IMR-90 (cell line): ENCODE results near the gene BTC. TPM values are rescaled to one million over a fixed set of nuclear protein-coding genes. Genes with fewer than 3 reads are reported as not detected.

Experiments
- ATAC-seq: fragments of 200-7000 bp; cut with Tn5 transposase; 2 replicates; pipeline ENCODE4 v1.9.1; 2020; ENCODE audit warnings: low read depth, mild to moderate bottlenecking, moderate library complexity
- BruUV-seq: library from RNA; stranded (reverse); fragments of 400-500 nt; replicated peaks from 2 replicates; lab custom pipeline; 2021; lab: Mats Ljungman, UMichigan
- CTCF ChIA-PET: fragments of 300-600 bp; formaldehyde crosslinking; extraction: SDS; loops from one replicate; lab custom pipeline; 2021; ENCODE audit warnings: antibody characterized with exemption; lab: Yijun Ruan, JAX
- POLR2A ChIA-PET: fragments of 300-600 bp; sonication (Branson Sonifier 250); formaldehyde crosslinking; loops from one replicate; lab custom pipeline; 2022; ENCODE audit warnings: antibody characterized with exemption; ENCODE audit not compliant: unreplicated experiment; lab: Charles Lee
- DNase-seq: peaks from one replicate; pipeline ENCODE4 v3.0.0; 2013
- H2AFZ ChIP-seq: replicated peaks from 2 replicates; pipeline ENCODE3; 2013; ENCODE audit warnings: low read length, mild to moderate bottlenecking; ENCODE audit not compliant: poor library complexity
- H2AK5ac ChIP-seq: 2 replicates; pipeline ENCODE4 v1.6.1; 2013; ENCODE audit warnings: low read depth, low read length, inconsistent platforms
- H2AK9ac ChIP-seq: replicated peaks from 2 replicates; pipeline ENCODE3; 2013; ENCODE audit warnings: mild to moderate bottlenecking, low read depth, low read length, moderate library complexity; ENCODE audit not compliant: poor library complexity
- H2BK120ac ChIP-seq: 2 replicates; pipeline ENCODE4 v1.6.1; 2013; ENCODE audit warnings: low read depth, low read length, inconsistent platforms
- H2BK15ac ChIP-seq: 3 replicates; pipeline ENCODE4 v1.6.1; 2013; ENCODE audit warnings: low read depth, low read length, inconsistent platforms
- H2BK20ac ChIP-seq: 2 replicates; pipeline ENCODE4 v1.6.1; 2013; ENCODE audit warnings: low read depth, mild to moderate bottlenecking, inconsistent platforms, low read length, moderate library complexity
- H2BK5ac ChIP-seq: 2 replicates; pipeline ENCODE4 v1.6.1; 2013; ENCODE audit warnings: mild to moderate bottlenecking, low read depth, low read length, inconsistent platforms; ENCODE audit not compliant: poor library complexity, severe bottlenecking
- H3K14ac ChIP-seq: replicated peaks from 2 replicates; pipeline ENCODE4 v1.6.1; 2013; ENCODE audit warnings: low read depth, low read length, inconsistent platforms
- H3K18ac ChIP-seq: 2 replicates; pipeline ENCODE4 v1.6.1; 2013; ENCODE audit warnings: low read depth, low read length, control low read depth
- H3K23ac ChIP-seq: 2 replicates; pipeline ENCODE4 v1.6.1; 2013; ENCODE audit warnings: low read depth, low read length, inconsistent platforms
- H3K27ac ChIP-seq: 2 replicates; pipeline ENCODE4 v1.5.1; 2013; ENCODE audit warnings: mild to moderate bottlenecking, control low read depth, low read length; ENCODE audit not compliant: insufficient read depth
- H3K27me3 ChIP-seq: 2 replicates; pipeline ENCODE4 v1.6.1; 2013; ENCODE audit warnings: low read length; ENCODE audit not compliant: control insufficient read depth, insufficient read depth
- H3K36me3 ChIP-seq: 2 replicates; pipeline ENCODE4 v1.6.1; 2013; ENCODE audit warnings: low read length, mixed read lengths; ENCODE audit not compliant: control insufficient read depth, insufficient read depth
- H3K4ac ChIP-seq: 2 replicates; pipeline ENCODE4 v1.6.1; 2013; ENCODE audit warnings: low read depth, low read length, inconsistent platforms
- H3K4me1 ChIP-seq: 2 replicates; pipeline ENCODE4 v1.6.1; 2013; ENCODE audit warnings: low read length, mixed read lengths; ENCODE audit not compliant: control insufficient read depth, insufficient read depth
- H3K4me2 ChIP-seq: 2 replicates; pipeline ENCODE4 v1.6.1; 2013; ENCODE audit warnings: low read depth, mild to moderate bottlenecking, control low read depth, low read length, moderate library complexity
- H3K4me3 ChIP-seq: 2 replicates; pipeline ENCODE4 v1.5.1; 2013; ENCODE audit warnings: low read depth, mild to moderate bottlenecking, control low read depth, low read length, moderate library complexity; ENCODE audit not compliant: insufficient read depth
- H3K56ac ChIP-seq: 2 replicates; pipeline ENCODE4 v1.6.1; 2013; ENCODE audit warnings: low read length, inconsistent platforms; ENCODE audit not compliant: insufficient read depth; ENCODE audit errors: extremely low read depth
- H3K79me1 ChIP-seq, 2 experiments: 2 replicates each; pipeline ENCODE4 v1.6.1; 2013; ENCODE audit warnings: low read length in 2 of 2, inconsistent platforms in 1 of 2, low read depth in 1 of 2
- H3K9ac ChIP-seq: 2 replicates; pipeline ENCODE4 v1.6.1; 2013; ENCODE audit warnings: low read depth, low read length, control low read depth
- H3K9me1 ChIP-seq: 2 replicates; pipeline ENCODE4 v1.6.1; 2013; ENCODE audit warnings: low read length, inconsistent platforms; ENCODE audit not compliant: insufficient read depth
- H3K9me3 ChIP-seq: 2 replicates; pipeline ENCODE4 v1.6.1; 2013; ENCODE audit warnings: low read length; ENCODE audit not compliant: control insufficient read depth, insufficient read depth
- H4K20me1 ChIP-seq: 2 replicates; pipeline ENCODE4 v1.6.1; 2013; ENCODE audit warnings: low read length, inconsistent platforms; ENCODE audit not compliant: insufficient read depth
- H4K5ac ChIP-seq: 2 replicates; pipeline ENCODE4 v1.6.1; 2013; ENCODE audit warnings: mild to moderate bottlenecking, low read depth, low read length, control low read depth
- H4K8ac ChIP-seq, 2 experiments: 2 replicates each; pipeline ENCODE4 v1.6.1; 2013; ENCODE audit warnings: low read depth in 2 of 2, low read length in 2 of 2, control low read depth in 1 of 2, inconsistent platforms in 1 of 2
- H4K91ac ChIP-seq: 2 replicates; pipeline ENCODE4 v1.6.1; 2013; ENCODE audit warnings: low read depth, low read length, inconsistent platforms; ENCODE audit not compliant: insufficient read depth
- BHLHE40 ChIP-seq: fragments of 150-350 bp; IDR thresholded peaks from 2 replicates; pipeline ENCODE4 v1.6.1; 2016; ENCODE audit warnings: mild to moderate bottlenecking, low read depth, low read length
- ELK1 ChIP-seq: fragments of 150-350 bp; IDR thresholded peaks from 2 replicates; pipeline ENCODE4 v1.6.1; 2016; ENCODE audit warnings: low read depth, mild to moderate bottlenecking, low read length, moderate library complexity, borderline replicate concordance
- MAFK ChIP-seq: IDR thresholded peaks from 2 replicates; pipeline ENCODE4 v1.6.1; 2012; ENCODE audit warnings: low read depth, low read length, improper control_type of control experiment
- MAZ ChIP-seq: IDR thresholded peaks from 2 replicates; pipeline ENCODE4 v1.6.1; 2012; ENCODE audit warnings: low read depth, mild to moderate bottlenecking, low read length, improper control_type of control experiment, moderate library complexity, borderline replicate concordance
- NFE2L2 ChIP-seq: fragments of 150-350 bp; IDR thresholded peaks from 2 replicates; pipeline ENCODE4 v1.6.1; 2016; ENCODE audit warnings: low read depth, mild to moderate bottlenecking, low read length
- POLR2A ChIP-seq: IDR thresholded peaks from 2 replicates; pipeline ENCODE4 v1.6.1; 2012; ENCODE audit warnings: mild to moderate bottlenecking, low read depth, low read length
- RAD21 ChIP-seq: IDR thresholded peaks from 2 replicates; pipeline ENCODE4 v1.6.1; 2012; ENCODE audit warnings: low read length, improper control_type of control experiment
- RFX5 ChIP-seq: IDR thresholded peaks from 2 replicates; pipeline ENCODE4 v1.8.0; 2012; ENCODE audit warnings: low read depth, mild to moderate bottlenecking, low read length, moderate library complexity
- USF2 ChIP-seq: fragments of 150-350 bp; IDR thresholded peaks from 2 replicates; pipeline ENCODE4 v1.6.1; 2017; ENCODE audit warnings: mild to moderate bottlenecking, antibody characterized with exemption, low read length, low read depth
- dilution Hi-C: fragments of 300-500 bp; cut with HindIII; formaldehyde crosslinking; loops from one replicate; pipeline ENCODE4 v1.14.3; 2018; ENCODE audit warnings: low sequenced_read_pairs; ENCODE audit not compliant: unreplicated experiment
- in situ Hi-C: fragments of 300-500 bp; cut with MboI; formaldehyde crosslinking; loops from 3 replicates; pipeline ENCODE4 v1.14.3; 2019; ENCODE audit warnings: low sequenced_read_pairs, inconsistent platforms, mixed read lengths
- intact Hi-C: fragments of 100-400 bp; cut with micrococcal nuclease; formaldehyde crosslinking; loops from 2 replicates; pipeline ENCODE4 v1.10.0; 2022
- polyA plus RNA-seq, 3 experiments: library from polyadenylated mRNA; depleted of rRNA; stranded (reverse); fragments of >200 nt; gene quantifications; 2 replicates each; pipeline ENCODE4 v1.2.3, GENCODE V29; 2012; ENCODE audit warnings: low replicate concordance in 1 of 3
- total RNA-seq: library from RNA; depleted of rRNA; stranded (reverse); fragments of >200 nt; gene quantifications from 2 replicates; pipeline ENCODE4 v1.2.3, GENCODE V29; 2012

Gene BTC
- total and polyA plus RNA-seq, 2 of the 4 experiments (the other 2 are of a cell fraction): not detected

- no peak overlapping the region for H2BK120ac ChIP-seq
- no peak overlapping the region for H2BK15ac ChIP-seq
- BruUV-seq: no TSS peak
- H3K4me3 ChIP-seq: no peak overlapping the region
- H3K4me1 ChIP-seq: no peaks in the 10 kb centered on the region
- H3K4me2 ChIP-seq: no peak overlapping the region
- dilution Hi-C loops (no loop called here), in situ Hi-C loops (no loop called here), intact Hi-C loops (no loop called here)
- H2AK5ac ChIP-seq: no peak overlapping the region
- ChIA-PET POLR2A (no interaction called here), CTCF (no interaction called here)
- no peaks in the 10 kb centered on the region for H3K9me1 ChIP-seq
- no peak overlapping the region for H3K18ac ChIP-seq
- H3K27me3 ChIP-seq: no peaks in the 10 kb centered on the region
- no peaks in the 10 kb centered on the region for H3K36me3 ChIP-seq
- ATAC-seq (no peak), DNase-seq (no peak)
- H3K9me3 ChIP-seq: no peaks in the 10 kb centered on the region
- no peak for TF ChIP-seq BHLHE40
- no peak for TF ChIP-seq MAFK
- TF ChIP-seq RFX5: no peak
- no peak for TF ChIP-seq RAD21
- no peak for TF ChIP-seq MAZ
- no peak for TF ChIP-seq NFE2L2
- no peak for TF ChIP-seq USF2
- no peak for TF ChIP-seq ELK1
- no peak for TF ChIP-seq POLR2A
- no peak overlapping the region for H3K56ac ChIP-seq
- H4K5ac ChIP-seq: no peak overlapping the region
- no peak overlapping the region for H3K27ac ChIP-seq
- no peak overlapping the region for H4K91ac ChIP-seq
- H4K20me1 ChIP-seq: no peaks in the 10 kb centered on the region
- no peaks in the 10 kb centered on the region for H3K79me1 ChIP-seq
- no peak overlapping the region for H2AK9ac ChIP-seq
- no peak overlapping the region for H3K23ac ChIP-seq
- H2BK5ac ChIP-seq: no peak overlapping the region
- no peak overlapping the region for H2AFZ ChIP-seq
- H3K14ac ChIP-seq: no peak overlapping the region
- H3K9ac ChIP-seq: no peak overlapping the region
- H3K4ac ChIP-seq: no peak overlapping the region
- H4K8ac ChIP-seq: no peak overlapping the region
- H2BK20ac ChIP-seq: no peak overlapping the region
Observed at GRCh38 chr4:74777531-74777930, 16.8 kb downstream of the BTC start.
